Middle frontal gyrus (tissue), 1 donor: ENCODE measurements around the gene ERFE.
"Not testable (repeated sequence)": the region's sequence is repeated elsewhere in the genome, so short reads cannot be mapped to it uniquely, and the experiment has no call there.

Experiments used
- DNase-seq: peaks from one replicate; pipeline ENCODE4 v3.0.0-alpha.2; 2015; ENCODE audit warnings: low spot score; ENCODE audit errors: extremely low spot score

The ERFE gene

GRCh38 chr2:238158509-238159070, at the start of gene ERFE:
ERFE (plus strand) TSS chr2:238158970; CDS start chr2:238159008, 38 bp downstream.
- no peak for DNase-seq

GRCh38 chr2:238113611-238114010, 45.2 kb upstream of the ERFE start:
- DNase-seq: no peak

- no peak for DNase-seq
Measured at GRCh38 chr2:238114331-238114841, 44.4 kb upstream of the ERFE start.

GRCh38 chr2:238114851-238115660, 43.7 kb upstream of the ERFE start:
- DNase-seq: no peak

GRCh38 chr2:238115709-238116108, 43.1 kb upstream of the ERFE start:
- DNase-seq: not testable (repeated sequence)

- DNase-seq: no peak
Measured at GRCh38 chr2:238116298-238117198, 42.2 kb upstream of the ERFE start.

- DNase-seq: no peak
Measured at GRCh38 chr2:238117199-238118154, 41.3 kb upstream of the ERFE start.

GRCh38 chr2:238119756-238120462, 38.9 kb upstream of the ERFE start:
- no peak for DNase-seq

GRCh38 chr2:238120463-238121298, 38.1 kb upstream of the ERFE start:
- DNase-seq: no peak

GRCh38 chr2:238121511-238122286, 37.1 kb upstream of the ERFE start:
- no peak for DNase-seq

GRCh38 chr2:238122287-238123217, 36.2 kb upstream of the ERFE start:
- DNase-seq: no peak

- no peak for DNase-seq
Measured at GRCh38 chr2:238123218-238123971, 35.4 kb upstream of the ERFE start.

- no peak for DNase-seq
Measured at GRCh38 chr2:238123991-238124470, 34.7 kb upstream of the ERFE start.

GRCh38 chr2:238124488-238125126, 34.2 kb upstream of the ERFE start:
- DNase-seq: no peak

- DNase-seq: no peak
Measured at GRCh38 chr2:238125127-238125885, 33.5 kb upstream of the ERFE start.
